Right ventricle myocardium inferior (tissue), 1 donor: ENCODE measurements around the gene NIBAN1. TPM values are rescaled to one million over a fixed set of nuclear protein-coding genes. Genes with fewer than 3 reads are reported as not detected.

Experiments
- ATAC-seq: fragments of 200-7000 bp; cut with Tn5 transposase; one replicate; pipeline ENCODE4 v1.9.1; 2020; ENCODE audit warnings: mild to moderate bottlenecking, moderate library complexity
- DNase-seq: peaks from one replicate; pipeline ENCODE4 v3.0.0; 2021; ENCODE audit errors: missing footprints
- intact Hi-C: fragments of 100-400 bp; cut with DNase I; formaldehyde crosslinking; loops from one replicate; pipeline ENCODE4 v1.11.0; 2022
- total RNA-seq: library from RNA; stranded (reverse); fragmentation: NEBNext Ultra II Directional; extraction: Animal tissue kit (Norgen Biotek cat#: 25700); gene quantifications from one replicate; pipeline ENCODE4 v1.2.1, GENCODE V29; 2021
- donor health status: DM: no; HTN: yes; CAD: no; lungs with severe emphysema.

NIBAN1 gene
- total RNA-seq, 1 donor from 2014 or later = 354 TPM

- DNase-seq (no peak), ATAC-seq (peak; percentile 45)
- intact Hi-C loops = no loop called here
Measured at GRCh38 chr1:184930232-184930631, 44.1 kb downstream of the NIBAN1 start.

- intact Hi-C loops = no loop called here
- no peak for DNase-seq
- no peak for ATAC-seq
Measured at GRCh38 chr1:184929711-184930202, 44.6 kb downstream of the NIBAN1 start.

GRCh38 chr1:184928394-184928793 lies 45.9 kb downstream of the NIBAN1 start:
- intact Hi-C loops = no loop called here
- no peak for DNase-seq
- peak; percentile 33 for ATAC-seq

Other genes starting within 250 kb of the NIBAN1 start
- 15.3 TPM for gene EDEM3, start 219.7 kb downstream of the NIBAN1 start, total RNA-seq
- gene RNF2, start 71.0 kb upstream of the NIBAN1 start, total RNA-seq = 13.3 TPM
- 27.6 TPM for gene TRMT1L, start 182.4 kb upstream of the NIBAN1 start, total RNA-seq
- 5.2 TPM for gene SWT1, start 182.7 kb upstream of the NIBAN1 start, total RNA-seq